NT2/D1 (cell line): Measurements from ENCODE around the gene DCTD.
"Not testable (repeated sequence)": the region's sequence is repeated elsewhere in the genome, so short reads cannot be mapped to it uniquely, and the experiment has no call there.

Source experiments
- DNase-seq: peaks from one replicate; pipeline ENCODE4 v3.0.0-alpha.2; 2011; ENCODE audit warnings: low read depth, low spot score
- H3K27me3 ChIP-seq: 2 replicates; pipeline ENCODE4 v1.6.0; 2011; ENCODE audit warnings: mild to moderate bottlenecking; ENCODE audit not compliant: insufficient read length, insufficient read depth
- H3K36me3 ChIP-seq: 2 replicates; pipeline ENCODE4 v1.6.1; 2011; ENCODE audit warnings: mild to moderate bottlenecking, low read length, mixed read lengths; ENCODE audit not compliant: insufficient read depth, insufficient read length
- H3K4me1 ChIP-seq: 2 replicates; pipeline ENCODE4 v1.5.1; 2011; ENCODE audit not compliant: insufficient read depth, insufficient read length
- H3K4me3 ChIP-seq: 2 replicates; pipeline ENCODE4 v1.5.1; 2011; ENCODE audit warnings: low read depth; ENCODE audit not compliant: insufficient read length
- H3K9ac ChIP-seq: 2 replicates; pipeline ENCODE4 v1.6.0; 2011; ENCODE audit warnings: low read depth; ENCODE audit not compliant: insufficient read length
- H3K9me3 ChIP-seq: 2 replicates; pipeline ENCODE4 v1.5.1; 2011; ENCODE audit warnings: mild to moderate bottlenecking, low read length; ENCODE audit not compliant: insufficient read depth
- SUZ12 ChIP-seq: IDR thresholded peaks from 2 replicates; pipeline ENCODE4 v1.6.1; 2011; ENCODE audit not compliant: insufficient read length, insufficient read depth; ENCODE audit errors: extremely low read depth
- YY1 ChIP-seq: IDR thresholded peaks from 2 replicates; pipeline ENCODE4 v1.6.1; 2011; ENCODE audit not compliant: insufficient read length, insufficient read depth
- ZNF274 ChIP-seq: IDR thresholded peaks from 2 replicates; pipeline ENCODE4 v1.6.1; 2011; ENCODE audit warnings: mild to moderate bottlenecking, low read depth, low read length

Gene DCTD

DNA sequence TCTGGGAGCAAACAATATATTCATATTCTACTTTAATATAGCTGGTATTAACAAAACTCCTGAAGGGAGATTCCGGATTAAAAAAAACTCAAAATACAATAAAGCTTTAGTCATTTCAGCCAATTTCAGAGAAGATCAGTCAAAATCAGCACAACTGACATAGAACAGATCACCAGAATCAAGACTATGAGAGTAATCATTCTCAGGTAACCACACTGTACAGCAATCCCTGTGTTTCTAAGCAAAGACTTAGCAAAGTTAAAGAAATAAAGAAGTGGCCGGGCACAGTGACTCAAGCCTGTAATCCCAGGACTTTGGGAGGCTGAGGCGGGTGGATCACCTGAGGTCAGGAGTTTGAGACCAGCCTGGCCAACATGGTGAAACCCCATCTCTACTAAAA lies 9.1 kb downstream of the DCTD start:
- Histone ChIP-seq H3K9me3 (no peaks in the 10 kb centered on the region), H3K36me3 (peaks cover 73% of the 10 kb centered on the region), H3K4me1 (peaks cover 2% of the 10 kb centered on the region), H3K9ac (no peak overlapping the region), H3K4me3 (no peak overlapping the region), H3K27me3 (no peaks in the 10 kb centered on the region)
- no peak for DNase-seq
- no peak for TF ChIP-seq ZNF274
- no peak for TF ChIP-seq YY1
- no peak for TF ChIP-seq SUZ12

DNA sequence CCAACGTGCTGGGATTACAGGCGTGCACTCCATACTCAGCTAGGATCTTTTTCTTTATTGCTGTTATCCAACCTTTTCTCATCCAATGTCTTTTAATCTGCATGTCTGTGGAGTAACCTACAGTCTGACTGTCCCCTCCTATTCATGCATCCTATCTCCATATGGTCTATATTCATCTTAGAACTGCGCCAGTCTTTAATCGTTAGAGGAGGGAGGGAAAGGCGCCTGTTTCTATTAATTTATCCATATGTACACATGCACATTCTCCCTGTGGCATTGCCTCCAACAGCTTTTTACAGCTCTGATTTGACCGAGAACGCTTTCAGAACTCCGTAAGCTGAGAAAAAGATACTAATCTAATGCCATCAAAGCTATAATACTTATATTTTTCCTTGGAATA lies 9.8 kb downstream of the DCTD start:
- H3K9me3 ChIP-seq = no peaks in the 10 kb centered on the region
- H3K4me3 ChIP-seq = no peak overlapping the region
- H3K4me1 ChIP-seq = peaks cover 2% of the 10 kb centered on the region
- no peak overlapping the region for H3K9ac ChIP-seq
- DNase-seq = no peak
- H3K36me3 ChIP-seq = peaks cover 73% of the 10 kb centered on the region
- no peaks in the 10 kb centered on the region for H3K27me3 ChIP-seq
- no peak for TF ChIP-seq ZNF274
- TF ChIP-seq YY1 = no peak
- TF ChIP-seq SUZ12 = no peak

DNA sequence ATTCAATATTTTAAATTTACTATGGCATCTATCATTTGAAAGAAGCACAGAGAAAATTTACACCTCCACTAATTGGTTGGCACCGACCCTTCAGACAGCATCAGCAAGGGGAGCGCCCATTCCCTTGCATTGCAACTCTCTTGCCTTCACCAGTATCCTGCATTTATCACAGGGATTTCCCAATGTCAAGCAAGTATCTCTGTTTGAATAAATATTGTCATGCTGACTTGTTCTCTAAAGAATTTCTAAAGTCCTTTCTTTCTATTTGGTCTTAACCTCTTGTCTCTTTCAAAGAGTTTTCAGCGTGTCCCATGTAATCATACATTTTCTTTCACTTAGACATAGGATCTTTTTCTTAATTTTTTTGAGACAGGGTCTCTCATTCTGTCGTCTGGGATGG lies 10.4 kb downstream of the DCTD start:
- Histone ChIP-seq H3K9ac (no peak overlapping the region), H3K4me3 (no peak overlapping the region), H3K27me3 (no peaks in the 10 kb centered on the region), H3K9me3 (no peaks in the 10 kb centered on the region), H3K4me1 (peaks cover 2% of the 10 kb centered on the region), H3K36me3 (peaks cover 75% of the 10 kb centered on the region)
- DNase-seq = no peak
- no peak for TF ChIP-seq YY1

DNA sequence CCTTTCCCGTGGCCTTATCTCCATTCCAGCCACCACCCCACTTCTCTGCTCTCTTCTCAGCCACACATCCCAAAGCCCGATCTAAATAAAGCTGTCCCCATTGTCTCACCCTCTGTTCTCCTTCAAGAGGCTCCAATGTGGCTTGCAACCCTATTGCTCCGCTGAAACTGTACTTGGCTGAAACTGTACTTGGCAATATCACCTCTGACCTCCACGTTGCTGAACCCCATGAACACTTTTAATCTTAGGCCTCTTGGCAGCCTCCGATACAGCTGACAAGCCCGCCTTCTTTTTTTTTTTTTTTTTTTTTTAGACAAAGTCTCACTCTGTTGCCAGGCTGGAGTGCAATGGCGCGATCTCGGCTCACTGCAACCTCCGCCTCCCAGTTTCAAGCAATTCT lies 12.1 kb downstream of the DCTD start:
- H3K27me3 ChIP-seq = no peaks in the 10 kb centered on the region
- H3K9me3 ChIP-seq = no peaks in the 10 kb centered on the region
- no peak overlapping the region for H3K4me3 ChIP-seq
- no peak for DNase-seq
- H3K4me1 ChIP-seq = peaks cover 2% of the 10 kb centered on the region
- TF ChIP-seq SUZ12 (no peak), ZNF274 (no peak), YY1 (no peak)
- H3K36me3 ChIP-seq = peaks cover 68% of the 10 kb centered on the region
- no peak overlapping the region for H3K9ac ChIP-seq

DNA sequence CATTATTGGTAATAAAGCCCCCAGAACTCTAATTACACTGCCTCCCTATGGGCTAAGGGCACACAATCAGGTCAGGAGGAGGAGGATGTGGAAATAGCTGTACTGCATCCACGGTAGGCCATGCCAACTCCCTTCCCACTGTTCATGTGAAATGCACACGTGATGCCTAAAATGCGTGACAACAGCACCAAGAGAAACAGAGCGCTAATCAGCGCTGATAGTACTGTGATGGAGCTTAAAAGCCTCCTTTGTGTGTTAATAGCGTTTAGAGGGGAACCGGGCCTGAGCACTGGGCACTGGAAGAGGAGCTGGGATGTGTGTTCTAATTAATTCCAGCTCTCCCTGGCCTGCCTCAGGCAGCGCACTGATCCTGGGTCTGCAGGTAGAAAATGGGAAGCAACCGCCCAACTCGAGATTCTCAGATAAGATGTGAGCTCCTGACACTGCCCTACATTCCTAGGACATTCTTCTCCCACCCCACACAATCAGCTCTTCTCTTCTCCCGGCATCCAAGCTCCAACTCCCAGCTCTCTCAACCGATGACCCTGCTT lies 12.9 kb downstream of the DCTD start:
- H3K9ac ChIP-seq = no peak overlapping the region
- DNase-seq = no peak
- H3K4me1 ChIP-seq = peaks cover 2% of the 10 kb centered on the region
- H3K36me3 ChIP-seq = peaks cover 67% of the 10 kb centered on the region
- H3K27me3 ChIP-seq = no peaks in the 10 kb centered on the region
- no peak for TF ChIP-seq SUZ12
- no peak for TF ChIP-seq YY1
- TF ChIP-seq ZNF274 = no peak
- H3K9me3 ChIP-seq = no peaks in the 10 kb centered on the region
- no peak overlapping the region for H3K4me3 ChIP-seq

DNA sequence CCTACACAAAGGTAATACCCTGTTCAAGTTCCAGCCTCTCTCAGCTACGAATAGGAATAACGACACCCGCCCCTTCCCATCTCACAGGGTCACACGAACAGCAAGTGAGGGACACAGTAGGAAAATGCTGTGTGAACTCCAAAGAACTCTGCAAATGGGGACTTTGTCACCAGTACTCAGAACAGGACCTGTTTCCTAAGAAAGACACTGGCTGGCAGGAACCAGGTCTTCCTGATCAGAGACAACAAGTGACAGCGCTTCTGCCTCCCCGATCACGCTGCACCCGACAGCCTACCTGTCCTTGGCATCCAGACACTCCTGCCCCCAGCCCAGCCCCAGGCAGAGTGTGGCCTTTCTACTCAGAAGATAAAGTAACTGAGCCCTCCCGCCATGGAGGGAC lies 14.2 kb downstream of the DCTD start:
- Histone ChIP-seq H3K36me3 (peaks cover 72% of the 10 kb centered on the region), H3K4me1 (peaks cover 2% of the 10 kb centered on the region), H3K4me3 (no peak overlapping the region), H3K9ac (no peak overlapping the region), H3K27me3 (no peaks in the 10 kb centered on the region), H3K9me3 (no peaks in the 10 kb centered on the region)
- no peak for TF ChIP-seq SUZ12
- no peak for TF ChIP-seq YY1
- no peak for TF ChIP-seq ZNF274
- DNase-seq = no peak

DNA sequence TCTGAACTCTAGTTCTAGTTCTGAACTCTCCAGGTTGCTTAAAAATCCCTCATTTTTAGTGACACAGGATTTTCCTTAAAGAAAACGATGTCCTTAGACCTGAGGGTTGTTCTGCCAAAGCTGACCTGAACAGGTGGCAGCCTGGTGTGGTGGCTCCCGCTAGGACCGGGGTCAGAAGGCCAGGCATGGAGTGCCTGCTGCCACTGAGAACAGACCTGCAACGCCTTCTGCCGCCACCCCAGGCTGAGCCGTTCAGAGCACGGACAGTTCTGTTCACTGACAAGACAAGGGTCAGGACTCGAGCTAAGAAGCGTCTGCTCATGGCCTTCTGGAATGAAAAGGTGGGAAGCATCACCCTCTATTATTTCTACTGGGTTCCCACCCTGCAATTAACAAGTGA lies 15.8 kb downstream of the DCTD start:
- H3K4me1 ChIP-seq = peaks cover 2% of the 10 kb centered on the region
- H3K9ac ChIP-seq = no peak overlapping the region
- H3K4me3 ChIP-seq = no peak overlapping the region
- H3K9me3 ChIP-seq = no peaks in the 10 kb centered on the region
- H3K36me3 ChIP-seq = peaks cover 72% of the 10 kb centered on the region
- no peaks in the 10 kb centered on the region for H3K27me3 ChIP-seq
- DNase-seq = no peak
- TF ChIP-seq SUZ12 = no peak
- no peak for TF ChIP-seq ZNF274
- no peak for TF ChIP-seq YY1

DNA sequence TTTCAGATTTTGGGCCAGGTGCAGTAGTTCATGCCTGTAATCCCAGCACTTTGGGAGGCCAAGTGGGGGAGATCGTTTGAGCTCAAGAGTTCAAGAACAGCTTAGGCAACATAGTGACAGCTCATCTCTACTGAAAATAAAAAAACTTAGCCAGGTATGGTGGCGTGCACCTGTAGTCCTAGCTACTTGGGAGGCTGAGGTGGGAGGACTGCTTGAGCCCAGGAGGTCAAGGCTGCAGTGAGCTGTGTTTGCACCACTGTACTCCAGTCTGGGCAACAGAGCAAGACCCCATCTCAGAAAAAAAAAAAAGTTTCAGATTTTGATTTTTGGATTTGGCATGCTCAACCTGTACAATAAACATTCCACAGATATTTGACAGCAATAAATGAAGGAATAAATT lies 17.2 kb downstream of the DCTD start:
- H3K4me1 ChIP-seq, H3K9me3 ChIP-seq, H3K27me3 ChIP-seq, H3K9ac ChIP-seq, H3K4me3 ChIP-seq, DNase-seq: not testable (repeated sequence)
- peaks cover 76% of the 10 kb centered on the region for H3K36me3 ChIP-seq
